SKM-1 treated with dmso at 0.1 percent for 144 hours (cell line): ENCODE data around the gene SLC2A10.

ENCODE experiments used
- DNase-seq: peaks from one replicate; lab custom pipeline; 2025; ENCODE audit not compliant: unreplicated experiment; lab: John Stamatoyannopoulos, UW

SLC2A10 gene

DNA sequence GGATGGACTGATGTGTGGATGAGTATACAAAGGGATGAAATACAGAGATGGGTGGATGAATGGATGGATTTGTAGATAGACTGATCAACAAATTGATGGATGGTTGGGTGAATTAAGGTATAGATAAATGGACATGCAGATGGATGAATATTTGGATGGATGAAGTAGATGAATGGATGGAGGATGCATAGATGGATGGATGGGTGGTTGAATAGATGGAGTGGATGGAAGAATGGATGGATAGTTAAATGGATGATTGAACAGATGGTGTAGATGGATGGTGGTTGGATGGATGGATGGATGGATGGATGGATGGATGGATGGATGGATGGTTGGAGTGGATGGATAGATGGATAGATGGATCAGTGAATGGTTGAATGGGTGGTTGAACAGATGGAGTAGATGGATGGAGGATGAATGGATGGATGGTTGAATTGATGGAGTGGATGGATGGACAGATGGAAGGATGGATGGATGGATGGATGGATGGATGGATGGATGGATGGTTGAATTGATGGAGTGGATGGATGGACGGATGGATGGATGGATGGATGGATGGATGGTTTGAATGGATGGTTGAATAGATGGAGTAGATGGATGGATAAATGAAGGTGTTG is 15.0 kb downstream of the SLC2A10 start:
- DNase-seq, result no peak

DNA sequence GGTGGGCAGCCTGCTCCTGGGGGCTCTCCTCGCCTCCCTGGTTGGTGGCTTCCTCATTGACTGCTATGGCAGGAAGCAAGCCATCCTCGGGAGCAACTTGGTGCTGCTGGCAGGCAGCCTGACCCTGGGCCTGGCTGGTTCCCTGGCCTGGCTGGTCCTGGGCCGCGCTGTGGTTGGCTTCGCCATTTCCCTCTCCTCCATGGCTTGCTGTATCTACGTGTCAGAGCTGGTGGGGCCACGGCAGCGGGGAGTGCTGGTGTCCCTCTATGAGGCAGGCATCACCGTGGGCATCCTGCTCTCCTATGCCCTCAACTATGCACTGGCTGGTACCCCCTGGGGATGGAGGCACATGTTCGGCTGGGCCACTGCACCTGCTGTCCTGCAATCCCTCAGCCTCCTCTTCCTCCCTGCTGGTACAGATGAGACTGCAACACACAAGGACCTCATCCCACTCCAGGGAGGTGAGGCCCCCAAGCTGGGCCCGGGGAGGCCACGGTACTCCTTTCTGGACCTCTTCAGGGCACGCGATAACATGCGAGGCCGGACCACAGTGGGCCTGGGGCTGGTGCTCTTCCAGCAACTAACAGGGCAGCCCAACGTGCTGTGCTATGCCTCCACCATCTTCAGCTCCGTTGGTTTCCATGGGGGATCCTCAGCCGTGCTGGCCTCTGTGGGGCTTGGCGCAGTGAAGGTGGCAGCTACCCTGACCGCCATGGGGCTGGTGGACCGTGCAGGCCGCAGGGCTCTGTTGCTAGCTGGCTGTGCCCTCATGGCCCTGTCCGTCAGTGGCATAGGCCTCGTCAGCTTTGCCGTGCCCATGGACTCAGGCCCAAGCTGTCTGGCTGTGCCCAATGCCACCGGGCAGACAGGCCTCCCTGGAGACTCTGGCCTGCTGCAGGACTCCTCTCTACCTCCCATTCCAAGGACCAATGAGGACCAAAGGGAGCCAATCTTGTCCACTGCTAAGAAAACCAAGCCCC is 16.0 kb downstream of the SLC2A10 start:
- no peak for DNase-seq

DNA sequence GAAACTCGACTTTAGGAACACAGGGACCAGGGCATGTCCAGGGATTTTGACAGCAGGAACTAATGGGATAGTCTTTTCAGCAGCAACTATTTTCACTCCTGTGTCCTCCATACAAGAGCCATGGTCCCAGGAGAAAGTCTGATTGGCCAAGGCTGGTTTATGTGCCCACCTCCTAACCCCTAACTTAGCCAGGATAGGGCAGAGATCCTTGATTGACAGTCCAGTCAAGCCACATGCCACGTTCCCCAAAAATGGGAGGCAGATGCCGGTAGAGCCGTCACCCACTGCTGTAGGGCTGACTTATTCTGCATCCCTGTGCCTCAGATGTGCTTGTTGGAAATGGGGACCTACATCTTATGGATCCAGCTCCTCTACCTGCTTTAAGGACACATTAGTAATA is 22.3 kb downstream of the SLC2A10 start:
- DNase-seq, result no peak

DNA sequence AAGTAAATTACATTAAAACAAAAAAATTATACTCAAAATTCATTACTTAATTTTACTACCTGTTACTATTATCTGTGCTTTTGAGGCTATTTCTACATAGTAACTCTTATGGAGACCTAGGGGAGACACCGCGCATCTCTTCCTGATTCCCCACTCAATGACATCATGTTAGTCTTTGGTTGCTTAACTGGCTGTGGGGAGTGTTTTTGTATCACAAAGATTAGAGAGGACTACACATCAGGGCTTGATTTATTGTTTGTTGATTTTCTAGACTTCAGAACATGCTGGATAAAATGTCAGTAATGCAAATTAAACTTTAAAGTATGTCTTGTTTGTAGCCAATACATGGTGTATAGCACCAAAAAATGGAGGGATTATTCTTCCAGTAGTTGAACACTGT is 26.0 kb downstream of the SLC2A10 start:
- DNase-seq, result no peak

DNA sequence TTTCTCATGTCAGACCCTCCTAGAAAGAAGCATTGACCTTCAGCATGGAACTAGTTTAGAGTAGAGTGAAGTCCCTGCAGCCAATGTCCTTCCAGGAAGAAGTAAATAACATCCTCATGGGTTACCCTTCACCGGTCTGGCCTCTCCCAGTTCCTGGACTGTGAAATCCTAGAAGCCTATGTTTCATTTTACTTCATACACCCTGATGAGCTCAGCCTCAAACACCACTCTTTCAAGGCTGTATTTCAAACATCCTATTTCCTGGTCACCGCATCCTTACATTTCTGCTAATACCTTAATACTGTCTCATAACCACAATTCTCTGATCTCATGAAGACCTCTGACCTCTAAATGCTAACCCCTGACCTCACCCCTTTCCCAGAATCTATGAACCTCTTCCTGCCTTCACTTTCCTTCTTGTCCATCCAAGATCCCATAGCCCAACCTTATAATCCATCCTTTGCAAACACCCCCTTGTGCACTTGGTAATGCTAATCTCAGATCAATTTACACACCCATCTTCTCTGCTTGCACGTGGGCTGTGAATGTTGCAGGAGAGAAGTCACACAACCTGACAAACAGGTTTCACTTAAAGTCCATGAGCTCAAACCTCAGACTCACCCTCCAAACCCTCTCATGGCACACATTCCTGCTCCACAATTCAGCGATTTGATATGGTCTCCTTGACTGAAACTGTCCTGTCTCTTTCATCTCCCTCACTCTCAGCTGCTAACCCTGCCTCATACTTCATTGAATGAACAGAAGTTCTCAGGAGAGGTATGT is 30.2 kb downstream of the SLC2A10 start:
- DNase-seq, result no peak

DNA sequence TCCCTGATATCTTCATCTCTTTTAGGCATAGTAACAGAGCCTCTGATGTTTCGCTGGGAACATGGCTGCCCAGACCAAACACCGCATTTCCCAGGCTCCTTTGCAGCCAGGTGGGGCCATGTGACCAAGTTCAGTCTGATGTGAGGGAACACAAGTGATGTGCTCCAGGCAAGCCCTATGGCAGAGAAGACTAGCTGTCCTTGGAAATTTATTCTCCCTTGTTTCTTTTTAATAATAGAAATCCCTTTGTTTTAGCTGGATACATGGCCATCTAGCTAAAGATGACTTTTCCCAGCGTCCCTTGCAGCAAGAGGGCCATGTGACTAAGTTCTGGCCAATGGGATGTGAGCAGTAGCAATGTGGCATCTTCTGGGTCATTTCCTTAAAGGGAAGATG is 30.8 kb downstream of the SLC2A10 start:
- DNase-seq, result no peak

DNA sequence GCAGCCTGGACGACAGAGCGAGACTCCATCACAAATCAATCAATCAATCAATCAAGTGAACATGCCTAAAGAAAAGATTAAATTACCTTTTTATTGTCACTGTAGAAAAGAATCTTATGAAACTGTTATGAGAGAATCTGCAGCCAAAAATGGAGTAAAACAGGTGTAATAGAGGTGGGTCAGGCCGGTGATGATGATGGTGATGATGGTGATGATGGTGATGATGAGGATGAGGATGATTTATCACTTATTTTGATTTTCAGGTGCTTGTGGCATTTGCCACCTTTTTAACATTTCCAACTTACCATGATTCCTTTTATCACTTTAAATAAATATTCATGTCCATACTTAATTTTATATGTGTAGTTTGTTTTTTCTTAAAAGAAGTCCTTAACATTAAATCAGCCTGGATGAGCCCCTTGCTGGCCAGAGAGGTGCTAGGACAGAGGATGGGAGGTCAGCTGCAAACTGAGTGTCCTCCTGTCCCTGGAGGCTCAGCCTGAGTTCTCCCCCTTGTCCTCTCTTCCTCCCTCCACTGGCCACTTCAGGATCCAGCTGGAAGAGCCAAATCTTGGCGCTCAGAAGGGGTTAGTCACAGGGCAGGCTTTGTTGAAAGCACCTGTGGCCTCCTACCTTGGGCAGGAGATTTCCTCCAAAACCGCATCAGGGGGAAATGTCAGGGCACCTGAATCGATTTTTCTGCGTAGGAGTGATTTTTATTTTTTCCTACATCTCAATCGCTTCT is 32.6 kb downstream of the SLC2A10 start:
- DNase-seq, result no peak

DNA sequence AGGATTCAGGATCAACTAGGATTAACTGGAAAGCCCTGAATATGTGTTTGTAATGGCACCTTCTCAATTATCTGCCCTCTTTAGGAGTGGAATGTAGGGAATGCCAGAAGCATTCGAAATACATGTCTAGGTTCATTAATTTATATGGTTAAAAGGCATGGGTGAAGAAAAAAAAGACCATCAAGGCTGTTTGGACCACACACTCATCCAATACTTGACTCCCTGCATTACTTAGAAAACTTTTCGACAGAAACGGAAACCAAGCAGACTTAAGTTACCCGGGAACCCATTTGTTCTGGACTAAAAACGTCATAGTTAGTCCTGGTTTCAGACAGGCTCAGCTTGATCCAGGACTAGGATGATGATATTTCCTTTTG is 33.2 kb downstream of the SLC2A10 start:
- DNase-seq, result no peak

DNA sequence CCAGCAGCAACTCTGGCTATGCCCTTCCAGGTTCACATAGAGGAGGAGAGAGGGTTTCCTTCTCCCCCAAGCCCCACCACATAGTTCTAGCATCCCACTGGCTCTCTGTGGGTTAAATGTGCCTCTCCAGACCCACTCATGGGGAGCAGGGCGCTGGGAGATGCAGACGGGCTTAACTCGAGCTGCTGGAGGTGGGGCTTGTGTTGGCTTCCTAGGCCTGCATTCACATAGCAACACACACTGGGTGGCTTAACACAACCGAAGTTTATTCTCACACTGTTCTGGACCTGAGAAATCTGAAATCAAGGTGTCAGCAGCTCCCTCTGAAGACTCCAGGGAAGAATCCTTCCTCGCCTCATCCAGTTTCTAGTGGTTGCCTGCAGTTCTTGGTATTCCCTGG is 33.6 kb downstream of the SLC2A10 start:
- DNase-seq, result no peak

DNA sequence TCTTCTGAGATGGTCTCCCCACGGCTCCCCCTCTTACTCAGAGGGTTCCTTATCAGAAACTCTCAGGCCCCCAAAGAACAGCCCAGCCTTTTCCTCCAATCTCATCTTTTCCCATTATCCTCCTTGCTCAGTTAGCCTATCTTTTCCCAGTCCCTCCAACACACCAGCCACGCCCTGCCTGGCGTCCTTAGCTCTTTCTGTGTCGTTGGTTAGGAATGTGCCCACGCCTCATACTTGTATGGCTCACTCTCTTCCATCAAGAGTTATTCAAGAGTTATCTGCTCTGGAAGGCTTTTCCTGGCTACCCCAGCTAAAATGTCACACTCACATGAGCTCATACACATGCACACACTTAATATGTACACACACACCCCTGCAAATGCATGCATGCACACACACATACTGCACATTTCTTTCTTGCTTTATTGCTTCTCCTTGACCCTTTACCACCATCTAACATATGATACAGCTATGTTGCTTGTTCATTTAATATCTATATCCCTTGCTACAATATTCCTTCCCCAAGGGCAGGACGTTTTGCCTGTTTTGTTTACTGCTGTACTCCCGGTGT is 37.6 kb downstream of the SLC2A10 start:
- DNase-seq, result no peak

DNA sequence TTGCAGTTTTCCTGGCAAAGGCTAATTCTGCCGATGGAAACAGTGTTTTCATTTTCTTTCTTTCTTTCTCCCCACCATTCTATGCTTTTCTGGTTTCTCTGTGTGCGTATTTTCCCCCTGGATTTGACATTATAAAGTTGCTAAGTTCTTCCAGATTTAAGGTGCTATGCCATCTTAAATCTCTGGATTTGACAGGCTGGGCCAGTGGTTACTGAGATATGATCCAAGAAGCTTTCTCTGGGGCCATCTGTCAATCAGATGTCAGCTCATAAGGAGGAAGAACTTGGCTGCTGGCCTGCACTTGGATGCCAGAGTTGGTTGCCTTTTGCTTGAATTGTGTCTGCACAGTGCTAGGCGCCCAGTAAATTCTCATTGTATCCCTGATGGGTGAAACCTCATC is 39.7 kb downstream of the SLC2A10 start:
- no peak for DNase-seq

DNA sequence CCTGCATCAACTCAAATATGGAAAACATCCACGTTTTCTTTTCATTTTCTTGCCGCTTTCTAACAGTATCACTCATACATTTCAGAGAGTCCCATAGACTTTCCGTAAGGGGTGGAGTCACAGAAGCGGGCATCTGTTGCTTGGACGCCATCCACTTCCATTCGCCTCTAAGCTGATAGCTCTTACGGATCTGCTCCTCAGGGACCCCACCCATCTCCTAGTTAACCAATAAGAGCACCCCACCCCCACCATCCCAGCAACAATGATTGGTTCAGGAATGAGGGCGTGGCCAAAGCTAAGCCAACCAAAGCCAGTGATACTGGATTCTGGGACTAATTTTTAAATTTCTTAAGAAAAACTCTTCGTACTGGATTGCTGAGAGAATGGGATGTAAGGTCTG is 42.4 kb downstream of the SLC2A10 start:
- DNase-seq, result no peak

DNA sequence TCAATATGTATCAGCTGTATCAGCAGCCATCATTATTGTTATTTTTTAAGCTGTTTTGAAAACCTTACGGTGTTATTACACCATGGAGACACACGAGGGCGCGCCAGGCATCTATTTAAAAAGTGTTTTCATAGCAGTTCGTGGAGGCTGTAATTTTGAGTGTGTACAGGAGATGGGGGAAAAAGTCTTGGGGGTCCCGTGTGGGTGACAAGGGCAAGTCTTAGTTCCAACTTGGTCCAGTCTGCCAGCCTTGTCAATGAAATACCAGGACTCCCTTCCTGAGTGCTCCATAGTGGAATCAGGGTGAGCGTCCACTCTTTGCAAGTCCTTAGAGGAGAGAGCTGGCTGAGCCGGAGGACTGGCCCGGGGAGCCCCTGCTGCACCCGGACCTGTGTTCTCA is 43.3 kb downstream of the SLC2A10 start:
- peak; percentile 57 for DNase-seq

DNA sequence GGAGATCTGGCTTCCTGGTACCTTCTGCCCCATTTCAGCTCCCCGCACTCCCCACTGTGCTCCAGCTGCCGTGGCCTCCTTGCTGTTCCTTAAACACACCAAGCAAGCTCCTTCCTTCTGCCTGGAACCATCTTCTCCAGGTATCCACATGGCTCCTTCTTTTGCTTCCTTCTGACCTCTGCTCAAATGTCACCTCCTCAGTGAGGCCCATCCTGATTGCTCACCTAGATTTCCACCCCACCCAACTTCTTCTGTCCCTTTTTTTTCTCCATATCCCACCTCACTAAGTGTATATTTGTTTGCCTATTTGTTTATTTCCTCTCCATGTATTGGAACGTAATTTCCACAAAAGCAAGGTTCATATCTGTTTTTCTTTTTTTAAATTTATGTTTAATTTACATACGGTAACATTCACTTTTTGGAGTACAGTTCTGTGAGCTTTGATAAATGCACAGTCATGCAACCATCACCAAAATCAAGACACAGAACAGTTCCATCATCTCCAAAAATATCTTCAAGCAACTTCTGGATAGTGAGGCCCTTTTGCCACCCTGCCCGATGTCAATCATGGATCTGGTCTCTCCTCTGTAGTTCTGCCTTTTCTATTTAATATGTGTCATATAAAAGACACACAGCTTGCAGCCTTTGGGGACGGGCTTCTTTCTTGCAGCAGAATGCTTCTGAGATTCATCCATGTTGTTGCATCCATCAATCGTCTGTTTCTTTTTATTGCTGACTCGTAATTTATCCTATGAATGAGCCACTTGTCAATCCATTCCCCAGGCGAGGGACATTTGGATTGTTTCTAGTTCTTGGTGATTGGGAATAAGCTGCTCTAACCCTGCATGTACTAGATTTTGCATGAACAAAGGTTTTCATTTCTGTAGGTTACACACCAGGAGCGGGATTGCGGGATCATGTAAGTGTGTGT is 46.3 kb downstream of the SLC2A10 start:
- no peak for DNase-seq

DNA sequence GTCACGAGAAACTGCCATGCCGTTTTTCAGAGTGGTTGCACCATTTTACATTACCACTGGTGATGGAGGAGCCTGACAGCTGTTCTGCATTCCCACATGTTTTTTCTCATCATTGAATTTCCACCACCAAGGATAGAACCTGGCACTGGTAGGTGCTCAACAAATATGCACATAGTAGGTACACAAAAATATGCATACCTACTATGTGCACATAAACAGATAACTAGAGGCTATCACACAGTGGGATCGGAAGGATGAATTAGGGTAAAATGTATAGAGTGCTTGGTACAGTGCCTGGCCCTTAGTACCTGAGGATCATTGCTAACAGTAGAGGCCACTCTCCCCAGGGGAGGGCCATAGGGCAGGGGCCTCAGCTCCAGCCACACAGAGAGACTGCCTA is 47.0 kb downstream of the SLC2A10 start:
- DNase-seq, result no peak

DNA sequence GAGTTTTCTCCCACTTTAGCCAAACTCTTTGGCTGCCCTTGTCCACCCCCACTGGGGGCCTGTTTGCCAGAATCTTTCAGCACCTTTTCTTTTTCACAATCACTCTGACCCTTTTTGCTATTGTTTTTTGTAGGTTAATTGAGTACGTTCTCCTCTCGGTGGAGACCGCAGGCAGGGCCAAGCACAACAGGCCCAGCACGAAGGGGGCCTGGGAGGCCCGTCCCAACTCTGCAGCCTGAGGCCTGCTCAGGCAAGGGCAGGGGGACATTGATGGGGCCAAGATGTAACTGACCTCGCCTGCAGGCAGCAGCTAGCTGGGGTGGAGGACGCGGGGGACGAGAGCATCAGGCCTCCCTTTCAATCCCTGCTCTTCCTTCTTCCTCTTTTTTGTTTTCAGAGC is 47.7 kb downstream of the SLC2A10 start:
- no peak for DNase-seq

DNA sequence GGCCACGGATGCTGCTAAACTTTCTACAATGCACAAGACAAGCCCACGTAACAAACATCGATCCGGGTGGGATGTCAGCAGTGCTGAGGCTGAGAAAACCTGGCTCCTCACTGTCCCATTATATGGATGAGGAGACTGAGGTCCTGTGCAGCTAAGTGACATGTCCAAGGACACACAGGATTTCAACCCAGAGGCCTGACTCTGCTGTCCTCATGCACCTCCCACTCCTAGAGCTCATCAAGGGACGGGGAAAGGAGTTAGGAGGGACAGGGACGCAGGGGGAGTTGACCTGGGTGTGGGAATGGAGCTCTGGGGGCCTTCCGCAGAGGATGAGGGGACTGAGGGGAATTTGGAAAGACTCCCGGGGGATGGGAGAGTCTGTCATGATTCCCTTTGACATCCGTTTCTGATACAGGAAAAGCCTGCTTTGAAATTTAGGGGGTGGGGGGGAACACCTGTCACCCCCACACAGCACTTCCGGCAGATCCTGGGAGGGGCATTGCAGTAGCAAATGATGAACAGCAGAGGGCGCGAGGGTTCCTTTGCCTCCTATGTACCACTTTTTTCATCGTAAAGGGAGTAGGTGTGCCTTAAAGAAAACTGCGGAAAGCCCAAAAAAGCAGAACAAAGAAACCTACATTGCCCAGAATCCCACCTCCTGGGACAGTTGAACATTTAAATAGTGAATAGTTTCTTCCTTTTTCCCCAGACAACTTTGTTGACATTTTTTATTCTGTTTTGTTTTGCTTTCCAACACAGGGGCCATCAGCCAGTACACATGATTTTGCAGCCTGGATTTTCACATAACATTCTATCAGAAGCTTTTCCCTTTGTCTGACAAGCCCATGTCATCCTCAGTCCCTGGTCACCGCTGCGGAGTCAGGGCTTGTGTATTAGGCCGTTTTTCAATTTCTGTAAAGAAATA is 48.6 kb downstream of the SLC2A10 start:
- peak; percentile 75 for DNase-seq

DNA sequence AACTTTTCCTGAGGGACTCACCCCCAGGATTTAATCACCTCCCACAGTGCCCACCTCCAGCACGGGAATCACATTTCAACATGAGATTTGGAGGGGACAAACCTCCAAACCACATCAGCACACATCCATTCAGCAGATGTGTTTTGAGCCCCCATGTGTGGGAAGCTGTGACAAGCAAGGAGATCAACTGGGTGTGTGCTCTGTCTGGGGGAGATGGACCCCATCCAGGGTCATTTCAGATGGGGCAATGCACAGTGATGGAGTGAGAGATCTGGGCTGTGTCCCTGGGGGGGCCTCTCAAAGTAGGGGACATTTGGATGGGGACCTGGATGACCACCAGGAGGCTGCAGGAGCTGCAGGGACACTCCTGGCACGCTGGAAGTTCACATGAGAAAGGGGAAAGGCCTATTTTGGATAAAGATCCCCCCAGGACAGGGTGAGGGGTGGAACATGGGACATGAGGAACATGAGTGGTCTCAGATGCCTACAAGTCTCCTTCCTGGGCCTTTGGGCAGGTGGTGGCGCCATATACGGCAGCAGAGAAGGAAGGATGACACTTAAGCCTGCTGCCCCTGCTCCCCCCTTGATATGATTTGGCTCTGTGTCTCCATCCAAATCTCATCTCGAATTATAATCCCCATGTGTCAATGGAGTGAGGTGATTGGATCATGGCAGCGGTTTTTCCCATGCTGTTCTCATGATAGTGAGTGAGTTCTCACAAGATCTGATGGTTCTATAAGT is 49.6 kb downstream of the SLC2A10 start:
- no peak for DNase-seq
